GM12875 (cell line): ENCODE data around the gene PLEKHM3.

Experiments
- H3K4me3 ChIP-seq: one replicate; pipeline ENCODE4 v1.5.1; 2011; ENCODE audit warnings: low read depth, low read length, control low read depth
- TF ChIP-seq, protein P1 (sequence below): IDR thresholded peaks from 2 replicates; pipeline ENCODE4 v1.5.1; 2011; ENCODE audit warnings: low read depth, mild to moderate bottlenecking, control low read depth, inconsistent platforms, low read length, moderate library complexity, borderline replicate concordance; ENCODE audit not compliant: insufficient read depth

PLEKHM3 gene

DNA sequence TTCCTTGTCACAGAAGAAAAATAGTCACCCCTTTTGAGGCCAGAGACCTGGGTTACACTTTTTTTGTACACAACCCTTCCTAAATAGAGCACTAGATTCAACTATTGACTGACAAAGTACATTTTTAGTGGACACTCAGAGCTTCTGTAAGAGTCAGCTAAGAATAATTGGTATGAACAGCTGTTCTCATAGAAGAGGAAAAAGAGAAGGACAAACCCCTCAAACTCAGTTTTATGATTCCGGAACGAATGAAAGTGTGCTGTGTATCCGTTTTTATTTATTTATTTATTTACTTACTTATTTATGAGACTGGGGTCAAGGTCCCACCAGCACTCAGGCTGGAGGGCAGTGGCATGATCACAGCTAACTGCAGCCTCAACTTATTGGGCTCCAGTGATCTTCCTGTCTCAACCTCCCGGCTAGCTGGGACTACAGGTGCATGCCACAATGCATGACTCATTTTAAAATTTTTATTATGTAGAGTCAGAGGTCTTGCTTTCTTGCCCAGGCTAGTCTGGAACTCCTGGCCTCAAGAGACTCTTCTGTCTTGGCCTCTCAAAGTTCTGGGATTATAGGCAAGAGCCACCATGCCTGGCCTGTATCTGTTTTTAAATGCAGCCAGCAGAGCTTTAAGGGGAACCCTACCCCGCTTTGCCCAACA is 219.6 kb downstream of the PLEKHM3 start:
- H3K4me3 ChIP-seq: no peak overlapping the region
- TF ChIP-seq, protein P1, sequence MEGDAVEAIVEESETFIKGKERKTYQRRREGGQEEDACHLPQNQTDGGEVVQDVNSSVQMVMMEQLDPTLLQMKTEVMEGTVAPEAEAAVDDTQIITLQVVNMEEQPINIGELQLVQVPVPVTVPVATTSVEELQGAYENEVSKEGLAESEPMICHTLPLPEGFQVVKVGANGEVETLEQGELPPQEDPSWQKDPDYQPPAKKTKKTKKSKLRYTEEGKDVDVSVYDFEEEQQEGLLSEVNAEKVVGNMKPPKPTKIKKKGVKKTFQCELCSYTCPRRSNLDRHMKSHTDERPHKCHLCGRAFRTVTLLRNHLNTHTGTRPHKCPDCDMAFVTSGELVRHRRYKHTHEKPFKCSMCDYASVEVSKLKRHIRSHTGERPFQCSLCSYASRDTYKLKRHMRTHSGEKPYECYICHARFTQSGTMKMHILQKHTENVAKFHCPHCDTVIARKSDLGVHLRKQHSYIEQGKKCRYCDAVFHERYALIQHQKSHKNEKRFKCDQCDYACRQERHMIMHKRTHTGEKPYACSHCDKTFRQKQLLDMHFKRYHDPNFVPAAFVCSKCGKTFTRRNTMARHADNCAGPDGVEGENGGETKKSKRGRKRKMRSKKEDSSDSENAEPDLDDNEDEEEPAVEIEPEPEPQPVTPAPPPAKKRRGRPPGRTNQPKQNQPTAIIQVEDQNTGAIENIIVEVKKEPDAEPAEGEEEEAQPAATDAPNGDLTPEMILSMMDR: no peak

DNA sequence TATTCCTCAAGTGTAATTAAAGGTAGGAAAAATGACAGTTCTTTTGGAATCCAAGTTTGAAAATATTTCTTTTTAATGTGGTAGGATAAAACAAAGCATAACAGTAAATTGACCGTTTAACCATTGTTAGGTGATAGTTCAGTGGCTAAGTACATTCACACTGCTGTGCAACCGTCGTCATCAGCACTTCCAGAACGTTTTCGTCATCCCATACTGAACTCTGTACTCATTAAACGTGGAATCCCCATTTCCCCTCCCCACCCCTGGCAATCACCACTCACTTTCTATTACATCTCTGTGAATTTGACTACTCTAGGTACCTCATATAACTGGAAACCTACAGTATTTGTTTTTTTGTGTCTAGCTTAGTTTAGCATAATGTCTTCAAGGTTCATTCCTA is 222.7 kb downstream of the PLEKHM3 start:
- no peak overlapping the region for H3K4me3 ChIP-seq
- TF ChIP-seq, protein P1: no peak

- H3K4me3 ChIP-seq: no peak overlapping the region
- TF ChIP-seq, protein P1: no peak
Observed at GRCh38 chr2:207801259-207801658, 224.1 kb downstream of the PLEKHM3 start.

DNA sequence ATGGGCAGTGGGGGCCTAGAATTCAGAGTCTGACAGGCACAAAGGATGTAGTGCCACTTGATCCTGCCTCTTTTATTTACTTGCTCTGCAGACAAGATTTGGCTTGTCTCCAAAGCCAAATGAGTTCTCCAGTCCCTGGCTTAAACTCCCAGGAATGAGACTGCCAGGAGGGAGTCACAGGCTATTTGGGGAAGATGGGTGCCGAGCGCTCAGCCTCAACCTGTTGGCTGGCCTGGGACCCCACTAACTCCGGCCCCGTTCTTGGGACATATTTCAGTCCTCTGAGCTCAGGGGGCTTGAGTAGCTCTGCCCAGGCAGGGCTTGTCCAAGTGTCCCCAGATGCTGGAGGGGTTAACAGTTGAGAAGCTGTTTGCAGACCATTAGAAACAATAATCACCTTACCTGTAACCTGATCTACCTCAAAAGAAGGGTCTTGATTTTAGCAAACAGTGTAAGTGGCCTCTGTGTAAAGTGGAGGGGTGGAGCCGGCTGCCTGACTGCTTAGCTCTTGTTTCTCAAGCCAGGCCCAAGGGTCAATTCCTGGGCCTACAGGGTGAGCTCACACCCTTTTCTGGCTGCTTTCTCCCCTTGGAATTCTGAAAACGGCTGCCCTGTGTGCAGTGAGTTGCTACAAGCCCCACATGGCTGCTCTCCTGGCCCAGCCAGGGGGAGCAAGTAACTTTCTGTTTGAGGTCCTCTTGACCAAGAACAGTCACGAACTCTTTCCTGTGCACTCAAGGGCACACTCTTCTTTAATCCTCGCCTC is 228.6 kb downstream of the PLEKHM3 start:
- TF ChIP-seq, protein P1: no peak
- no peak overlapping the region for H3K4me3 ChIP-seq

DNA sequence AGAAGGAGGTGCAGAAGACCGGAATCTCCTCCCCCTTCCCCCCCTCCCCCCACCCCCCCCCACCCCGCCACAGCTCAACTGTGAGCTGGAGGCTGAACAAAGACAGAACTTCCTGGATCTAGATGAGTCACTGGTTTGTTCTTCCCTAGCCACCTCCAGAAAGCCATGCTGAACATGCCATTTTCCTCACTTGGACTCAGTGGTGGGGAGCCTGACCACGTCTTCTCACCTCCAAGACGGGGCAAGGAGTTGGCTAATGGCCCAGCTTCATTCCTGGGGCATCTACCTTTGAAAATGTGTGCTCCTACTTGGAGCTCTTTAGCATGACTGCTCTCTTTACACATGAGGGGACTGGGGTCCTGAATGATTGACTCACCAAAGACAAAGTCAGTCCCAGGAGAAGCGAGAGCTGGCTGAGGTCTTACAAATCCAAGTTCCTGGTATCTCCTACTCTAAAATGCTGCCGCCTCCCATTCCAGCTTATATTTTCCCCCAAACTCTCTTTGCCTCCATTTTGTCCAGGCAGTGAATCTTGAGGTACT is 233.0 kb downstream of the PLEKHM3 start:
- TF ChIP-seq, protein P1: no peak
- H3K4me3 ChIP-seq: no peak overlapping the region

- TF ChIP-seq, protein P1: no peak
- no peak overlapping the region for H3K4me3 ChIP-seq
Observed at GRCh38 chr2:207791579-207792243, 233.6 kb downstream of the PLEKHM3 start.
